OCI-LY7 (cell line): ENCODE data around the gene ADGRD2.

ENCODE experiments used
- CTCF ChIP-seq: fragments of 200-600 bp; sonication (generic); conservative IDR thresholded peaks from 2 replicates; pipeline ENCODE4 v1.5.1; 2014; ENCODE audit warnings: mild to moderate bottlenecking, antibody characterized with exemption, low read length, moderate library complexity, mixed read lengths
- EZH2phosphoT487 ChIP-seq: fragments of 200-600 bp; sonication (generic); IDR thresholded peaks from 2 replicates; pipeline ENCODE4 v1.6.1; 2018; ENCODE audit warnings: low read depth, borderline replicate concordance, mild to moderate bottlenecking, mixed run types, antibody characterized with exemption, low read length, moderate library complexity, mixed read lengths

- no peak for TF ChIP-seq CTCF
- no peak for TF ChIP-seq EZH2phosphoT487
These were observed 7.9 kb upstream of the ADGRD2 start for GRCh38 chr9:124442379-124442778.
